ENCODE results near the gene MTMR11.
"Not testable (repeated sequence)": the region's sequence is repeated elsewhere in the genome, so short reads cannot be mapped to it uniquely, and the experiment has no call there.

- not testable (repeated sequence) for TF ChIP-seq RARB (CRISPR knock-in tag; IDR thresholded peaks at IDR 0.05); PATZ1 (CRISPR knock-in tag; IDR thresholded peaks at IDR 0.05; ENCODE audit: borderline replicate concordance); ZFP30 (CRISPR knock-in tag; IDR thresholded peaks at IDR 0.05); PPARA (CRISPR knock-in tag; IDR thresholded peaks at IDR 0.05; ENCODE audit: borderline replicate concordance); POU6F1 (CRISPR knock-in tag; IDR thresholded peaks at IDR 0.05; ENCODE audit: borderline replicate concordance, low read depth); GLIS3 (CRISPR knock-in tag; IDR thresholded peaks at IDR 0.05); SNAI2 (CRISPR knock-in tag; IDR thresholded peaks at IDR 0.05); CSDC2 (CRISPR knock-in tag; IDR thresholded peaks at IDR 0.05)
Observed at GRCh38 chr1:149887196-149887455, 49.6 kb downstream of the MTMR11 start.
